Type B pancreatic cell (in vitro differentiated cells): ENCODE results near the gene HDHD2. TPM values are rescaled to one million over a fixed set of nuclear protein-coding genes. Genes with fewer than 3 reads are reported as not detected.

Experiments used
- DNase-seq: peaks from one replicate; pipeline ENCODE4 v3.0.0; 2021; ENCODE audit warnings: mixed read lengths; ENCODE audit not compliant: unreplicated experiment; ENCODE audit errors: extremely low spot score
- H3K27ac Mint-ChIP-seq: 2 replicates; pipeline ENCODE4 v1.8.0; 2021; ENCODE audit warnings: mild to moderate bottlenecking, mixed read lengths
- H3K27me3 Mint-ChIP-seq: 2 replicates; pipeline ENCODE4 v1.8.0; 2021; ENCODE audit warnings: mixed read lengths
- H3K36me3 Mint-ChIP-seq: 2 replicates; pipeline ENCODE4 v1.8.0; 2021; ENCODE audit warnings: mixed read lengths
- H3K4me1 Mint-ChIP-seq: one replicate; pipeline ENCODE4 v1.8.0; 2021; ENCODE audit warnings: mixed read lengths; ENCODE audit not compliant: unreplicated experiment
- H3K4me3 Mint-ChIP-seq: 2 replicates; pipeline ENCODE4 v1.8.0; 2021; ENCODE audit warnings: mild to moderate bottlenecking, mixed read lengths
- H3K9me3 Mint-ChIP-seq: 2 replicates; pipeline ENCODE4 v1.8.0; 2021; ENCODE audit warnings: mixed read lengths
- total RNA-seq: library from RNA; stranded (reverse); gene quantifications from 2 replicates; pipeline ENCODE4 v1.2.1, GENCODE V29; 2021; ENCODE audit warnings: low replicate concordance
- TF ChIP-seq, protein P1 (sequence below): fragments of 200-600 bp; sonication (generic); conservative IDR thresholded peaks from 2 replicates; pipeline ENCODE4 v1.5.0; 2021; ENCODE audit warnings: antibody characterized with exemption, mild to moderate bottlenecking

The HDHD2 gene
- total RNA-seq, 1 donor from 2014 or later = 41.8 TPM

GRCh38 chr18:47146206-47146605 is 4.1 kb downstream of the HDHD2 start:
- TF ChIP-seq, protein P1, sequence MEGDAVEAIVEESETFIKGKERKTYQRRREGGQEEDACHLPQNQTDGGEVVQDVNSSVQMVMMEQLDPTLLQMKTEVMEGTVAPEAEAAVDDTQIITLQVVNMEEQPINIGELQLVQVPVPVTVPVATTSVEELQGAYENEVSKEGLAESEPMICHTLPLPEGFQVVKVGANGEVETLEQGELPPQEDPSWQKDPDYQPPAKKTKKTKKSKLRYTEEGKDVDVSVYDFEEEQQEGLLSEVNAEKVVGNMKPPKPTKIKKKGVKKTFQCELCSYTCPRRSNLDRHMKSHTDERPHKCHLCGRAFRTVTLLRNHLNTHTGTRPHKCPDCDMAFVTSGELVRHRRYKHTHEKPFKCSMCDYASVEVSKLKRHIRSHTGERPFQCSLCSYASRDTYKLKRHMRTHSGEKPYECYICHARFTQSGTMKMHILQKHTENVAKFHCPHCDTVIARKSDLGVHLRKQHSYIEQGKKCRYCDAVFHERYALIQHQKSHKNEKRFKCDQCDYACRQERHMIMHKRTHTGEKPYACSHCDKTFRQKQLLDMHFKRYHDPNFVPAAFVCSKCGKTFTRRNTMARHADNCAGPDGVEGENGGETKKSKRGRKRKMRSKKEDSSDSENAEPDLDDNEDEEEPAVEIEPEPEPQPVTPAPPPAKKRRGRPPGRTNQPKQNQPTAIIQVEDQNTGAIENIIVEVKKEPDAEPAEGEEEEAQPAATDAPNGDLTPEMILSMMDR = no peak
- no peak overlapping the region for H3K27ac Mint-ChIP-seq
- no peaks in the 10 kb centered on the region for H3K27me3 Mint-ChIP-seq
- no peaks in the 10 kb centered on the region for H3K9me3 Mint-ChIP-seq
- H3K4me3 Mint-ChIP-seq = no peak overlapping the region
- peaks cover 4% of the 10 kb centered on the region for H3K36me3 Mint-ChIP-seq
- H3K4me1 Mint-ChIP-seq = peaks cover 23% of the 10 kb centered on the region
- no peak for DNase-seq

DNA sequence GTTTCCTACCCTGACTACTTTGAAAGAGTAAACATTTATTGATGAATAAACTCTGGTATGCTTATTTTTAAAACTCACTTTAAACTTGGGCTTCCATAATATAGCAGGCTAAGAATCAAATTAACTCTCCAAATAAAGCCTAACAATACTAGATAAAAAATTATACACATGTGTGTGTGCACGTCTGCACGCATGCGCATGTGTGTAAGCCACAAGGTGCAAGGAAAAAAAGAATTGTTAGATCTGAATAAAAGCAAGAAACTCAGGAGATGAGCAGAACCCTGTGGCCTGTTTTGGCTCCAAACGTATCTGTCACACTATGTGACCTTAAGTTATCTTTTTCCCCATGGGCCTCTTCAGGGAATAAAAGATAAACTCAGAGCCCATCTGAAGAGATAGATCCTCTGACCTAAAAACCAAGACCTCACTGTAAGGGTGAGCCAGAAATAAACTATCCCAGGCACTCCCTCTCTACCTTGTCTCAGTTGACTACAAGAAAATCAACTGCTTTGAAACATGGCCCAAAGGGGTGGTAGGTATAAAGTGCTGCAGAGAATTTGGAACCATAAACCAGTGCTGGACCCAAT is 6.3 kb downstream of the HDHD2 start:
- Mint-ChIP-seq H3K27ac (no peak overlapping the region), H3K36me3 (peaks cover 11% of the 10 kb centered on the region), H3K4me1 (peaks cover 13% of the 10 kb centered on the region), H3K4me3 (no peak overlapping the region), H3K27me3 (no peaks in the 10 kb centered on the region), H3K9me3 (no peaks in the 10 kb centered on the region)
- no peak for DNase-seq
- TF ChIP-seq, protein P1 = no peak

GRCh38 chr18:47143153-47143552 is 7.1 kb downstream of the HDHD2 start:
- no peaks in the 10 kb centered on the region for H3K27me3 Mint-ChIP-seq
- no peak overlapping the region for H3K4me3 Mint-ChIP-seq
- H3K27ac Mint-ChIP-seq = no peak overlapping the region
- TF ChIP-seq, protein P1 = no peak
- H3K9me3 Mint-ChIP-seq = no peaks in the 10 kb centered on the region
- DNase-seq = no peak
- H3K36me3 Mint-ChIP-seq = peaks cover 14% of the 10 kb centered on the region
- peaks cover 5% of the 10 kb centered on the region for H3K4me1 Mint-ChIP-seq

GRCh38 chr18:47141289-47141688 is 9.0 kb downstream of the HDHD2 start:
- no peak for DNase-seq
- Mint-ChIP-seq H3K27ac (no peak overlapping the region), H3K4me1 (peaks cover 4% of the 10 kb centered on the region), H3K27me3 (no peaks in the 10 kb centered on the region), H3K9me3 (no peaks in the 10 kb centered on the region), H3K36me3 (peaks cover 15% of the 10 kb centered on the region), H3K4me3 (no peak overlapping the region)
- TF ChIP-seq, protein P1 = no peak

- Mint-ChIP-seq H3K9me3 (no peaks in the 10 kb centered on the region), H3K27ac (no peak overlapping the region), H3K36me3 (peaks cover 35% of the 10 kb centered on the region), H3K4me3 (no peak overlapping the region), H3K27me3 (no peaks in the 10 kb centered on the region), H3K4me1 (no peaks in the 10 kb centered on the region)
- TF ChIP-seq, protein P1 = no peak
- no peak for DNase-seq
Observed at GRCh38 chr18:47121146-47121545, 29.2 kb downstream of the HDHD2 start.

DNA sequence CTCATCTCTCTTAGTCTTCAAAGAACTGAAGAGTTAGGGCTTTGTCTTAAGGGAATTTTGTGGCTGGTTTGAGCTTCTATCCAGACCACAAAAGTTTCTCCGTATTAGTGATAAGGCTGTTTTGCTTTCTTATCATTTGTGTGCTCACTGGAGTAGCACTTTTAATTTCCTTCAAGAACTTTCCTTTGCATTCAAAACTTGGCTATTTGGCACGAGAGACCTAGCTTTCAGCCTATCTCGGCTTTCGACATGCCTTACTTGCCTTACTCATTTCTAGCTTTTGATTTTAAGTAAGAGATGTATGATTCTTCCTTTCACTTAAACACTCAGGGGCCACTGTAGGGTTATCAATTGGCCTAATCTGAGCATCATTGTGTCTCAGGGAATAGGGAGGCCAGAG is 29.9 kb downstream of the HDHD2 start:
- no peaks in the 10 kb centered on the region for H3K9me3 Mint-ChIP-seq
- H3K36me3 Mint-ChIP-seq = peaks cover 35% of the 10 kb centered on the region
- H3K4me1 Mint-ChIP-seq = no peaks in the 10 kb centered on the region
- H3K27ac Mint-ChIP-seq = no peak overlapping the region
- H3K4me3 Mint-ChIP-seq = no peak overlapping the region
- DNase-seq = no peak
- no peaks in the 10 kb centered on the region for H3K27me3 Mint-ChIP-seq
- TF ChIP-seq, protein P1 = no peak
